SK-N-SH (cell line): ENCODE measurements around the gene CLEC20A.

ENCODE experiments used
- TEAD4 ChIP-seq: IDR thresholded peaks from 2 replicates; pipeline ENCODE4 v1.4.0; 2012; ENCODE audit warnings: mild to moderate bottlenecking, borderline replicate concordance; ENCODE audit not compliant: insufficient read depth
- USF2 ChIP-seq: fragments of 150-350 bp; IDR thresholded peaks from 2 replicates; pipeline ENCODE4 v1.6.1; 2017; ENCODE audit warnings: antibody characterized with exemption, low read length, low read depth, borderline replicate concordance
- TF ChIP-seq, protein P1 (sequence below): fragments of 200-600 bp; sonication (generic); IDR thresholded peaks from 2 replicates; pipeline ENCODE4 v1.6.1; 2017; ENCODE audit warnings: antibody characterized with exemption, mild to moderate bottlenecking, moderate library complexity

GRCh38 chr1:178521241-178521640 lies 24.5 kb upstream of the CLEC20A start:
- TF ChIP-seq USF2: no peak
- TF ChIP-seq TEAD4: no peak
- TF ChIP-seq, protein P1, sequence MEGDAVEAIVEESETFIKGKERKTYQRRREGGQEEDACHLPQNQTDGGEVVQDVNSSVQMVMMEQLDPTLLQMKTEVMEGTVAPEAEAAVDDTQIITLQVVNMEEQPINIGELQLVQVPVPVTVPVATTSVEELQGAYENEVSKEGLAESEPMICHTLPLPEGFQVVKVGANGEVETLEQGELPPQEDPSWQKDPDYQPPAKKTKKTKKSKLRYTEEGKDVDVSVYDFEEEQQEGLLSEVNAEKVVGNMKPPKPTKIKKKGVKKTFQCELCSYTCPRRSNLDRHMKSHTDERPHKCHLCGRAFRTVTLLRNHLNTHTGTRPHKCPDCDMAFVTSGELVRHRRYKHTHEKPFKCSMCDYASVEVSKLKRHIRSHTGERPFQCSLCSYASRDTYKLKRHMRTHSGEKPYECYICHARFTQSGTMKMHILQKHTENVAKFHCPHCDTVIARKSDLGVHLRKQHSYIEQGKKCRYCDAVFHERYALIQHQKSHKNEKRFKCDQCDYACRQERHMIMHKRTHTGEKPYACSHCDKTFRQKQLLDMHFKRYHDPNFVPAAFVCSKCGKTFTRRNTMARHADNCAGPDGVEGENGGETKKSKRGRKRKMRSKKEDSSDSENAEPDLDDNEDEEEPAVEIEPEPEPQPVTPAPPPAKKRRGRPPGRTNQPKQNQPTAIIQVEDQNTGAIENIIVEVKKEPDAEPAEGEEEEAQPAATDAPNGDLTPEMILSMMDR: no peak
